ENCODE data around the gene RAB29. TPM values are rescaled to one million over a fixed set of nuclear protein-coding genes. Genes with fewer than 3 reads are reported as not detected.

Gene RAB29
- total RNA-seq, 5 donors from 2014 or later (not counting 1 experiment from before 2014, with no cell fraction given), result 32.5 to 64.6 (median 46.8) TPM

- ATAC-seq (replicated peaks in 1 of 4), result no peak
- Histone ChIP-seq H3K27ac (ENCODE audit: low read length) (no peak overlapping the region), H3K36me3 (ENCODE audit: control insufficient read depth in 2 of 2, extremely low read depth in 1 of 2, insufficient read depth in 1 of 2, low read length in 1 of 2) (peaks cover 7 to 48% of the 10 kb centered on the region in 2 donors), H3K4me1 (ENCODE audit: control insufficient read depth in 1 of 2, extremely low read depth in 1 of 2, insufficient read depth in 2 of 2, low read length in 2 of 2) (peaks cover 14 to 22% of the 10 kb centered on the region in 2 experiments), H3K4me3 (ENCODE audit: control insufficient read depth in 1 of 2, extremely low read depth in 1 of 2, low read length in 1 of 2) (no peak overlapping the region), H3K27me3 (replicated peaks in 1 of 2; ENCODE audit: control insufficient read depth in 2 of 2, extremely low read depth in 1 of 2, insufficient read depth in 2 of 2, low read length in 1 of 2) (no peaks in the 10 kb centered on the region), H3K9me3 (no peaks in the 10 kb centered on the region)
- H3K36me3 Mint-ChIP-seq, result peaks cover 33% of the 10 kb centered on the region
- no peak overlapping the region for H3K4me3 Mint-ChIP-seq
- H3K4me1 Mint-ChIP-seq, result peaks cover 29 to 34% (median 34%) of the 10 kb centered on the region in 3 donors
- WGBS (ENCODE audit: insufficient coverage), result 90% methylated on average over 2 of the region's 7 CpGs
- H3K9me3 Mint-ChIP-seq, result no peaks in the 10 kb centered on the region
- ChIA-PET CTCF (no interaction called here), POLR2A (no interaction called here)
- DNase-seq, result no peak
- no peaks in the 10 kb centered on the region for H3K27me3 Mint-ChIP-seq
- no peak overlapping the region for H3K27ac Mint-ChIP-seq
Measured at GRCh38 chr1:205800981-205801703, 25.9 kb upstream of the RAB29 start.

GRCh38 chr1:205800427-205800826 is 25.1 kb upstream of the RAB29 start:
- DNase-seq (no peak), ATAC-seq (replicated peaks in 1 of 4) (no peak)
- POLR2A ChIA-PET, result no interaction called here
- Mint-ChIP-seq H3K4me1 (peaks cover 22 to 27% (median 27%) of the 10 kb centered on the region in 3 donors), H3K27ac (no peak overlapping the region), H3K27me3 (no peaks in the 10 kb centered on the region), H3K9me3 (no peaks in the 10 kb centered on the region), H3K4me3 (no peak overlapping the region), H3K36me3 (peaks cover 35% of the 10 kb centered on the region)
- WGBS (ENCODE audit: insufficient coverage), result 96% methylated on average over 4 of the region's 7 CpGs
- Histone ChIP-seq H3K27ac (ENCODE audit: low read length) (no peak overlapping the region), H3K27me3 (replicated peaks in 1 of 2; ENCODE audit: control insufficient read depth in 2 of 2, extremely low read depth in 1 of 2, insufficient read depth in 2 of 2, low read length in 1 of 2) (no peaks in the 10 kb centered on the region), H3K9me3 (no peaks in the 10 kb centered on the region), H3K4me3 (ENCODE audit: control insufficient read depth in 1 of 2, extremely low read depth in 1 of 2, low read length in 1 of 2) (no peak overlapping the region), H3K36me3 (ENCODE audit: control insufficient read depth in 2 of 2, extremely low read depth in 1 of 2, insufficient read depth in 1 of 2, low read length in 1 of 2) (peaks cover 11 to 55% of the 10 kb centered on the region in 2 donors), H3K4me1 (ENCODE audit: control insufficient read depth in 1 of 2, extremely low read depth in 1 of 2, insufficient read depth in 2 of 2, low read length in 2 of 2) (peaks cover 8 to 15% of the 10 kb centered on the region in 2 experiments)
- CTCF ChIA-PET, result no interaction called here

GRCh38 chr1:205798577-205798976 is 23.3 kb upstream of the RAB29 start:
- Histone ChIP-seq H3K4me3 (ENCODE audit: control insufficient read depth in 1 of 2, extremely low read depth in 1 of 2, low read length in 1 of 2) (no peak overlapping the region), H3K9me3 (no peaks in the 10 kb centered on the region), H3K36me3 (ENCODE audit: control insufficient read depth in 2 of 2, extremely low read depth in 1 of 2, insufficient read depth in 1 of 2, low read length in 1 of 2) (peaks cover 19 to 71% of the 10 kb centered on the region in 2 donors), H3K4me1 (ENCODE audit: control insufficient read depth in 1 of 2, extremely low read depth in 1 of 2, insufficient read depth in 2 of 2, low read length in 2 of 2) (no peaks in the 10 kb centered on the region), H3K27me3 (replicated peaks in 1 of 2; ENCODE audit: control insufficient read depth in 2 of 2, extremely low read depth in 1 of 2, insufficient read depth in 2 of 2, low read length in 1 of 2) (no peaks in the 10 kb centered on the region), H3K27ac (ENCODE audit: low read length) (no peak overlapping the region)
- Mint-ChIP-seq H3K4me1 (peaks cover 4 to 8% (median 8%) of the 10 kb centered on the region in 3 donors), H3K4me3 (no peak overlapping the region), H3K27me3 (no peaks in the 10 kb centered on the region), H3K27ac (peak overlapping the region in 1 of 2 donors; percentile 71), H3K36me3 (peaks cover 43% of the 10 kb centered on the region), H3K9me3 (no peaks in the 10 kb centered on the region)
- ChIA-PET CTCF (interaction anchor here in 1 of 2 donors (0.6 kb wide), 1 partner anchor 27 kb away, joined by 6 read pairs; no protein-coding TSS in a partner anchor), POLR2A (no interaction called here)
- no peak for ATAC-seq (replicated peaks in 1 of 4)
- DNase-seq, result no peak
- 83% methylated on average over 2 of the region's 5 CpGs for WGBS (ENCODE audit: insufficient coverage)

- ChIA-PET CTCF (no interaction called here), POLR2A (interaction anchor here in 1 of 2 donors (0.6 kb wide), 1 partner anchor 37 kb away, joined by 4 read pairs; no protein-coding TSS in a partner anchor)
- no peaks in the 10 kb centered on the region for H3K27me3 Mint-ChIP-seq
- Histone ChIP-seq H3K4me1 (ENCODE audit: control insufficient read depth in 1 of 2, extremely low read depth in 1 of 2, insufficient read depth in 2 of 2, low read length in 2 of 2) (no peaks in the 10 kb centered on the region), H3K4me3 (ENCODE audit: control insufficient read depth in 1 of 2, extremely low read depth in 1 of 2, low read length in 1 of 2) (no peak overlapping the region), H3K9me3 (no peaks in the 10 kb centered on the region), H3K36me3 (ENCODE audit: control insufficient read depth in 2 of 2, extremely low read depth in 1 of 2, insufficient read depth in 1 of 2, low read length in 1 of 2) (peaks cover 19 to 83% of the 10 kb centered on the region in 2 donors), H3K27ac (ENCODE audit: low read length) (no peak overlapping the region), H3K27me3 (replicated peaks in 1 of 2; ENCODE audit: control insufficient read depth in 2 of 2, extremely low read depth in 1 of 2, insufficient read depth in 2 of 2, low read length in 1 of 2) (no peaks in the 10 kb centered on the region)
- H3K4me3 Mint-ChIP-seq, result no peak overlapping the region
- WGBS (ENCODE audit: insufficient coverage), result 100% methylated on average over 1 of the region's 2 CpGs
- H3K4me1 Mint-ChIP-seq, result peaks cover 0 to 5% (median 5%) of the 10 kb centered on the region in 3 donors
- no peaks in the 10 kb centered on the region for H3K9me3 Mint-ChIP-seq
- H3K36me3 Mint-ChIP-seq, result peaks cover 49% of the 10 kb centered on the region
- no peak for DNase-seq
- ATAC-seq (replicated peaks in 1 of 4), result no peak
- H3K27ac Mint-ChIP-seq, result no peak overlapping the region
Measured at GRCh38 chr1:205797168-205797567, 21.9 kb upstream of the RAB29 start.

- Mint-ChIP-seq H3K4me1 (no peaks in the 10 kb centered on the region), H3K27me3 (no peaks in the 10 kb centered on the region), H3K36me3 (peaks cover 59% of the 10 kb centered on the region), H3K9me3 (no peaks in the 10 kb centered on the region), H3K27ac (no peak overlapping the region), H3K4me3 (no peak overlapping the region)
- Histone ChIP-seq H3K27ac (ENCODE audit: low read length) (no peak overlapping the region), H3K27me3 (replicated peaks in 1 of 2; ENCODE audit: control insufficient read depth in 2 of 2, extremely low read depth in 1 of 2, insufficient read depth in 2 of 2, low read length in 1 of 2) (no peaks in the 10 kb centered on the region), H3K4me3 (ENCODE audit: control insufficient read depth in 1 of 2, extremely low read depth in 1 of 2, low read length in 1 of 2) (no peak overlapping the region), H3K4me1 (ENCODE audit: control insufficient read depth in 1 of 2, extremely low read depth in 1 of 2, insufficient read depth in 2 of 2, low read length in 2 of 2) (no peaks in the 10 kb centered on the region), H3K36me3 (ENCODE audit: control insufficient read depth in 2 of 2, extremely low read depth in 1 of 2, insufficient read depth in 1 of 2, low read length in 1 of 2) (peaks cover 28 to 94% of the 10 kb centered on the region in 2 donors), H3K9me3 (no peaks in the 10 kb centered on the region)
- ATAC-seq (replicated peaks in 1 of 4) (no peak), DNase-seq (no peak)
- ChIA-PET CTCF (interaction anchor here (0.5 to 4.7 kb wide), 6 partner anchors 11 to 749 kb away, joined by 3 to 63 read pairs (median 4); no protein-coding TSS in a partner anchor), POLR2A (interaction anchor here in 1 of 2 donors (0.9 kb wide), 1 partner anchor 52 kb away, joined by 4 read pairs; no protein-coding TSS in a partner anchor)
- WGBS (ENCODE audit: insufficient coverage), result no CpG with 5 or more reads among the region's 5 CpGs
Measured at GRCh38 chr1:205794011-205794730, 18.9 kb upstream of the RAB29 start.

- Histone ChIP-seq H3K27ac (ENCODE audit: low read length) (no peak overlapping the region), H3K4me1 (ENCODE audit: control insufficient read depth in 1 of 2, extremely low read depth in 1 of 2, insufficient read depth in 2 of 2, low read length in 2 of 2) (no peaks in the 10 kb centered on the region), H3K36me3 (ENCODE audit: control insufficient read depth in 2 of 2, extremely low read depth in 1 of 2, insufficient read depth in 1 of 2, low read length in 1 of 2) (peaks cover 28 to 87% of the 10 kb centered on the region in 2 donors), H3K27me3 (replicated peaks in 1 of 2; ENCODE audit: control insufficient read depth in 2 of 2, extremely low read depth in 1 of 2, insufficient read depth in 2 of 2, low read length in 1 of 2) (no peaks in the 10 kb centered on the region), H3K9me3 (no peaks in the 10 kb centered on the region), H3K4me3 (ENCODE audit: control insufficient read depth in 1 of 2, extremely low read depth in 1 of 2, low read length in 1 of 2) (no peak overlapping the region)
- WGBS (ENCODE audit: insufficient coverage), result 96% methylated on average over 4 of the region's 6 CpGs
- ChIA-PET POLR2A (no interaction called here), CTCF (interaction anchor here (0.5 to 4.7 kb wide), 6 partner anchors 12 to 844 kb away, joined by 3 to 63 read pairs (median 4); no protein-coding TSS in a partner anchor)
- Mint-ChIP-seq H3K27ac (no peak overlapping the region), H3K27me3 (no peaks in the 10 kb centered on the region), H3K4me1 (no peaks in the 10 kb centered on the region), H3K4me3 (no peak overlapping the region), H3K36me3 (peaks cover 50% of the 10 kb centered on the region), H3K9me3 (no peaks in the 10 kb centered on the region)
- ATAC-seq (replicated peaks in 1 of 4) (no peak), DNase-seq (no peak)
Measured at GRCh38 chr1:205792961-205793673, 17.8 kb upstream of the RAB29 start.

All from T-cell (primary cell).